Measurements from ENCODE around the gene CTIF. TPM values are rescaled to one million over a fixed set of nuclear protein-coding genes. Genes with fewer than 3 reads are reported as not detected.
A peak's percentile ranks its signal among the peaks of the same experiment; 100 is the strongest.

The CTIF gene
- total RNA-seq, 1 experiment from 2014 or later, result 13.6 TPM

- no peaks in the 10 kb centered on the region for H3K36me3 ChIP-seq
- no peak overlapping the region for H3K27ac ChIP-seq
- no peaks in the 10 kb centered on the region for H3K27me3 ChIP-seq
- no peak for DNase-seq
- no peak overlapping the region for H3K4me3 ChIP-seq
- no peaks in the 10 kb centered on the region for H3K9me3 ChIP-seq (replicated peaks)
- peaks cover 5% of the 10 kb centered on the region; the same call in 1 of the 2 replicates for H3K4me1 ChIP-seq
Observed at GRCh38 chr18:48688961-48689360, 150.1 kb downstream of the CTIF start.

DNA sequence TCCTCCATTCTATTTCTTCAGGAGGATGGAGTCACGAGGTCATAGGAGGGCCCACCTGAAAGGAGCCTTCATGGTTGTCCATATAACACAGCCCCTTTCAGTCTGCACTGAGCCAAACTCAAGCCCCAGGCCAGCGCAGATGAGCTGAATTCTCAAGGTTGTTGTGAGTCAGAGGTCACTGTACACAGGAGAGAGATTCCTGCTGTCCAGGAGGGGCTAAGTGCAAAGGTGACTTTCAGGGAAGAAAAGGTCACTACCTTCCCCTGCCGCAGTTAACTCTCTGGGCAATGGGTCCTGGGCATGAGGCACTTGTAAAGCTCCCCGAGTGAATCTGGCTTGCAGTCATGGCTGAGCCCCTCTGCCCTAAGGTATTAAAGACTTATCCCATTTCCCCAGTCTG lies 150.7 kb downstream of the CTIF start:
- no peaks in the 10 kb centered on the region for H3K36me3 ChIP-seq

DNA sequence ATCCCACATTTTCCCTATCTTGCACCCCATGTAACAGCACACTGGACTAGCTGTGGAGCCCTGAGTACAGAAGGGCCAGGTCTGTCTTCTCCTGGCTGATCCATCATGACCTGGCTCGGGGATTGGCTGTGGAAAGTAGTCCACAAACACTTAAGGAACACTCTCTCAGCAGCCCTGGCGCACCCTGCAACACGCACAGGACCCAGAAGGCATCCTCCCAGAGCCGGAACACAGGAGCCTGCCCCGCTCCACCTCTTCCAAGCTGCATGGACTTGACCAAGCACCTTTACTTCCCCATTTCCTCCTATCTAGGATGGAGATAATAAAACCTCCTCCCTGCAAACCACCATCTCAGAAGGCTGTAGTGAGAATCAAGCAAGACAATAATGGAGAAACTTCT lies 151.7 kb downstream of the CTIF start:
- Histone ChIP-seq H3K4me1 (peaks cover 5% of the 10 kb centered on the region; the same call in 1 of the 2 replicates), H3K9me3 (replicated peaks) (no peaks in the 10 kb centered on the region), H3K27ac (no peak overlapping the region), H3K36me3 (no peaks in the 10 kb centered on the region), H3K27me3 (no peaks in the 10 kb centered on the region), H3K4me3 (no peak overlapping the region)
- no peak for DNase-seq

More for the DNA sequence above, 150.7 kb downstream of the CTIF start:
- Histone ChIP-seq H3K27me3 (no peaks in the 10 kb centered on the region), H3K27ac (no peak overlapping the region), H3K9me3 (replicated peaks) (no peaks in the 10 kb centered on the region), H3K4me1 (peaks cover 5% of the 10 kb centered on the region; the same call in 1 of the 2 replicates), H3K4me3 (no peak overlapping the region)
- DNase-seq, result no peak

DNA sequence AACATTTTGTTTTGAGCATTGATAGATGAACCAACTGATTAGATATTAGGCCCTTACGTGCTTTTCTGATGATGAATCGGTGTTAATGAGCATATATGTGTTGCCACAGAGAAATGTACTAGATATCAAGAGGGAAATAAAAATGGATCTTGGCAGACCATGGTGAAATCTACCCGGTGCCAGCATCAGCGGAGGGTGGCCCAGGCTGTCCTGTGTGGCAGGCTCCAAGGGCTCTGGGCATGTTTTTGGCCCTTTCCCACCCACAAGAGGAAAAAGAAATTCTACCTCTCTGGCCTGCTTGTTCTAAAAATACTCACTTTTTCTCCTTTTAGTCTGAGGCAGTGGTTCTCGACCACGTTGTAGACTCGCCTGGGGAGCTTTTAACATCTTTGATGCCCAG lies 154.2 kb downstream of the CTIF start:
- Histone ChIP-seq H3K27me3 (no peaks in the 10 kb centered on the region), H3K4me1 (peaks cover 5% of the 10 kb centered on the region; the same call in 1 of the 2 replicates), H3K36me3 (no peaks in the 10 kb centered on the region), H3K4me3 (no peak overlapping the region), H3K27ac (no peak overlapping the region), H3K9me3 (replicated peaks) (no peaks in the 10 kb centered on the region)
- no peak for DNase-seq

GRCh38 chr18:48693625-48694262 lies 154.9 kb downstream of the CTIF start:
- H3K27ac ChIP-seq, result no peak overlapping the region
- peaks cover 5% of the 10 kb centered on the region; the same call in 1 of the 2 replicates for H3K4me1 ChIP-seq
- peak in 1 of 2 experiments; percentile 10 for DNase-seq
- H3K36me3 ChIP-seq, result no peaks in the 10 kb centered on the region
- H3K9me3 ChIP-seq (replicated peaks), result no peaks in the 10 kb centered on the region
- no peaks in the 10 kb centered on the region for H3K27me3 ChIP-seq
- H3K4me3 ChIP-seq, result no peak overlapping the region

GRCh38 chr18:48694295-48694694 lies 155.5 kb downstream of the CTIF start:
- no peaks in the 10 kb centered on the region for H3K36me3 ChIP-seq
- no peak overlapping the region for H3K27ac ChIP-seq
- peaks cover 5% of the 10 kb centered on the region; the same call in 1 of the 2 replicates for H3K4me1 ChIP-seq
- no peak overlapping the region for H3K4me3 ChIP-seq
- no peaks in the 10 kb centered on the region for H3K27me3 ChIP-seq
- no peaks in the 10 kb centered on the region for H3K9me3 ChIP-seq (replicated peaks)
- DNase-seq, result no peak

GRCh38 chr18:48695671-48696070 lies 156.8 kb downstream of the CTIF start:
- Histone ChIP-seq H3K9me3 (replicated peaks) (no peaks in the 10 kb centered on the region), H3K4me1 (peaks cover 5% of the 10 kb centered on the region; the same call in 1 of the 2 replicates), H3K4me3 (no peak overlapping the region), H3K36me3 (no peaks in the 10 kb centered on the region), H3K27me3 (no peaks in the 10 kb centered on the region), H3K27ac (no peak overlapping the region)
- DNase-seq, result no peak

DNA sequence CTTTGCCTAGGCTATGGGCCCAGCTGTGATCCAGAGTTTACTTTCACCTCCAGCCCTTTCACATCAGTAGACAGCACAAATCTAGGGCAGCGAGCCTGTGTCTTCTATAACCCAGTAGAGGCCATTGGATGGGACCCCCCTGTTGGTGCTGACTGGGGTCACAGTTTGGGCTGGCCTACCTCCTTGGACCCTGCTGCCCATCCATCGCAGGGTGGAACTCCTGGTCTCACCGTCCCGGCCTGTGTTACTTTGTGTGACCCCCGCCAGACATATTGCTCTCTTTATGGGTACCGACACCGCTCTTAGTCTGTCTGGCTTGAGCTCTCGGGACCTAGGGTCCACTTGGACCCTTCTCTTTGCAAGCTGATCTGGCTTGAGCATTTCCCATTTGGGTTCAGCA lies 157.4 kb downstream of the CTIF start:
- Histone ChIP-seq H3K27me3 (no peaks in the 10 kb centered on the region), H3K36me3 (no peaks in the 10 kb centered on the region), H3K4me1 (peaks cover 5% of the 10 kb centered on the region; the same call in 1 of the 2 replicates), H3K9me3 (replicated peaks) (no peaks in the 10 kb centered on the region), H3K4me3 (no peak overlapping the region), H3K27ac (no peak overlapping the region)
- no peak for DNase-seq

DNA sequence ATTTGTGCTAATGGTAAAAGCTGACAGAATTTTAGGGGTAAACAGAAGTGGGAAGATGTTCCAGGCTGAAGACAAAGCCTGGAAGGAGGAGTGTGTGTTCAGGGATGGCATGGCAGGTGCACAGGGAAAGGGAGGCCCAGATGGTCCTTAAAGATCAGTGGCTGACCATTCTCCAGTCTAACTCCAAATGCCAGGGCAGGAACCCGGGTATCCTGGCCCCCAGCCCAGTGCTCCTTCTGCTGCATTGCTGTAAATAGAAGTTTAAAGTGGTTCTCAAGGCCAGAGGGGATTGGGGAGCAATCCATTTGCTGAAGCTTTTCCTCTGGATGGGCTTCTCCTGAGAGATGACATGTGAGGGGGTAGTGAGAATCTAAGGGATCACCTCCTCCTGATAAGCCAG lies 158.6 kb downstream of the CTIF start:
- Histone ChIP-seq H3K4me1 (peaks cover 5% of the 10 kb centered on the region; the same call in 1 of the 2 replicates), H3K27ac (no peak overlapping the region), H3K4me3 (no peak overlapping the region), H3K9me3 (replicated peaks) (no peaks in the 10 kb centered on the region), H3K27me3 (no peaks in the 10 kb centered on the region), H3K36me3 (no peaks in the 10 kb centered on the region)
- DNase-seq, result no peak

- Histone ChIP-seq H3K4me3 (no peak overlapping the region), H3K4me1 (peaks cover under 1% of the 10 kb centered on the region; the same call in 1 of the 2 replicates), H3K9me3 (replicated peaks) (no peaks in the 10 kb centered on the region), H3K27ac (no peak overlapping the region), H3K36me3 (no peaks in the 10 kb centered on the region), H3K27me3 (no peaks in the 10 kb centered on the region)
- DNase-seq, result no peak
Observed at GRCh38 chr18:48698707-48699106, 159.9 kb downstream of the CTIF start.

DNA sequence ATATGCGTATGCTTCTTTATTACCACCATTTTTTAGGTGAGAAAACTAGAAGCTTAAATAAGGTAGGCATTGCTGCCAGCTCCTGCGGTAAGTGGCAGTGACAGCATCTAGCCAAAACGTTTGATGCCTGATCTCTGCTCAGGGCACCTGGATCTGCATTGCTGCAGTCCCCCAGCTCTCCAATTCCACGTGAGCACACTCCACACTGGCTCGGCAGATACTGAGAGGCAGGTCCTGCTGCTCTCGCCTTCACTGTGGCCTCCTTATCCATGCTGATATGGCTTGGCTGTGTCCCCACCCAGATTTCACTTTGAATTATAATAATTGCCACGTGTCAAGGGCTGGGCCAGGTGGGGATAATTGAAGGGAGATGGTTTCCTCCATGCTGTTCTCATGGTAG lies 160.9 kb downstream of the CTIF start:
- no peak for DNase-seq
- H3K4me3 ChIP-seq, result no peak overlapping the region
- H3K36me3 ChIP-seq, result no peaks in the 10 kb centered on the region
- no peaks in the 10 kb centered on the region for H3K27me3 ChIP-seq
- no peak overlapping the region for H3K27ac ChIP-seq
- no peaks in the 10 kb centered on the region for H3K4me1 ChIP-seq
- no peaks in the 10 kb centered on the region for H3K9me3 ChIP-seq (replicated peaks)

DNA sequence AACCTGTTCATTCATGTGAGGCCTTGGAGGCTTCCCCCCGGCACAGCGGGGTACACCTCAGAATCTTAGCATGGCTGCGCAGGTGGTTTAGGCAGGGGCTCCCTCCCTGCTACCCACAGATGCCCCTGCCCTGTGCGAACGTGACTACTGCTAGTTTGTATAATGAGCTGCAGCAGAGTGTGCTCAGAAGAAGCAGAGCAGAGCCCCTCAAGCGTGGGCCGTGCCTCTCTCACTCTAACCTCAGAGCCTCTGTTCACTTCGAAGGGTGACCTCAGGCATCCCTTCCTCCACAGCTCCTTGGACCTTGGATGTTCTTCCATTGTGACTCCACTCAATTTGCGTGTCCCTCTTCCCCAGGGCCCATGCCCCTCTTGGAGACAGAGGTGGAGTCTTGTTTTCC lies 161.6 kb downstream of the CTIF start:
- no peak overlapping the region for H3K4me3 ChIP-seq
- H3K36me3 ChIP-seq, result no peaks in the 10 kb centered on the region
- no peak overlapping the region for H3K27ac ChIP-seq
- no peaks in the 10 kb centered on the region for H3K9me3 ChIP-seq (replicated peaks)
- H3K27me3 ChIP-seq, result no peaks in the 10 kb centered on the region
- H3K4me1 ChIP-seq, result no peaks in the 10 kb centered on the region
- no peak for DNase-seq

DNA sequence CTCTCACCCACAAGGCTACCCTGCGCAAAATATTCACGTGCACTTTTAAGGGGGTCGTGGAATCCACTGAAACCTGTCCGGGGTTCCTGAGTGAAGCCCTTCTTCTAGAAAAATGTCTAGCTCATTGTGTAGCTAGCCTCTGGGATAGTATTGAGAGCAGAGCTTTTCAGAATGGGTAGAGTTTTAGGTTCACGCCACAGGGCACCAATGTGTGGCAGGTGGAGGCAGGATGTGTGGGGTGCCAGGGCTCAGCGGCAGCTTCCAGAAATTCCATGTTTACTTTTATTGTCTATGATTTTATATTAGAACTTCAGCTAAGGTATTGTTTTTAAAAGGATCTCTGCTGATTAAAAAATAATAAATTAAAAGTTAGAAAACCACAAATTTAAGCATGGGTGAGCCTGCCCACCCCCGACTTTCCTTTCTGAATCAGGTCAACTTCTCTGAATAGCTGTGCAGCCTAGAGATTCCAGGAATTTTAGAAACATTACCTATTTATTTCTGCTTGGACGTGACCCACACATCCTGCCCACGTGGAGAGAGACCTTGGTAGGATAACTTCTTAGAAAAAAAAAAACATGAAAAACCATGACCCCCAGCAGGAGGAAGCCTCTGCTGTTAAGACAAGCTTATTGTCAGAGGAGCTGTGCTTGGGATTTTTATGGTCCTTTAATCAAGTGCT lies 163.7 kb downstream of the CTIF start:
- no peaks in the 10 kb centered on the region for H3K36me3 ChIP-seq
- no peaks in the 10 kb centered on the region for H3K9me3 ChIP-seq (replicated peaks)
- H3K4me3 ChIP-seq, result no peak overlapping the region
- no peaks in the 10 kb centered on the region for H3K4me1 ChIP-seq
- H3K27me3 ChIP-seq, result no peaks in the 10 kb centered on the region
- DNase-seq, result no peak
- H3K27ac ChIP-seq, result no peak overlapping the region

- H3K36me3 ChIP-seq, result no peaks in the 10 kb centered on the region
Observed at GRCh38 chr18:48703028-48703386, 164.2 kb downstream of the CTIF start.

GRCh38 chr18:48703418-48703817 lies 164.6 kb downstream of the CTIF start:
- H3K27me3 ChIP-seq, result no peaks in the 10 kb centered on the region
- H3K36me3 ChIP-seq, result no peaks in the 10 kb centered on the region
- no peak for DNase-seq
- H3K4me3 ChIP-seq, result no peak overlapping the region
- no peaks in the 10 kb centered on the region for H3K9me3 ChIP-seq (replicated peaks)
- no peak overlapping the region for H3K27ac ChIP-seq
- H3K4me1 ChIP-seq, result no peaks in the 10 kb centered on the region

More at GRCh38 chr18:48703028-48703386, 164.2 kb downstream of the CTIF start:
- no peak overlapping the region for H3K4me3 ChIP-seq
- H3K4me1 ChIP-seq, result no peaks in the 10 kb centered on the region
- H3K27ac ChIP-seq, result no peak overlapping the region
- H3K9me3 ChIP-seq (replicated peaks), result no peaks in the 10 kb centered on the region
- no peaks in the 10 kb centered on the region for H3K27me3 ChIP-seq
- no peak for DNase-seq

- H3K9me3 ChIP-seq (replicated peaks), result no peaks in the 10 kb centered on the region
- H3K4me3 ChIP-seq, result no peak overlapping the region
- H3K36me3 ChIP-seq, result no peaks in the 10 kb centered on the region
Observed at GRCh38 chr18:48705043-48705442, 166.2 kb downstream of the CTIF start.

More at GRCh38 chr18:48705043-48705442, 166.2 kb downstream of the CTIF start:
- Histone ChIP-seq H3K4me1 (no peaks in the 10 kb centered on the region), H3K27ac (no peak overlapping the region), H3K27me3 (no peaks in the 10 kb centered on the region)
- no peak for DNase-seq

Data from SJCRH30 (cell line).